ENCODE results near the gene ATP1B3.

DNA sequence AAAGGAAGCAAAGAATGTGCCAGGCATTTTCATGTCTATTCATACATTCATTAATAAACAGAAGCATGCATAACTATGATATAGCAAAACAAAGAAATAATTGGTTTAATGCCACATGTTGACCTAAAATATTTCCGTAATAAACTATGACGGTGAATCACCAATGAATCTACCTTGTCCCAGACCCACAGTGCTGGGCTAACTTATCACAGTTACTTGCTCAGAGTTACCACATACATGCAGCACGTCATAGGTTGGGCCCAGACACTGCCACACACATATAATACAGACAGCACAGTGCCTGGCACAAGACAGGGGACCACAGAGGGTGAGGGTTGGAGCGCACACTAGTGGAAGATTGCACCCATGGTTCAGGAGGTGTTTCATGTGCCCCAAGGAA, 86.9 kb downstream of the ATP1B3 start:
- TF ChIP-seq EZH2 (IDR thresholded peaks at IDR 0.05; ENCODE audit: borderline replicate concordance) (no peak), EZH2phosphoT487 (IDR thresholded peaks at IDR 0.05; ENCODE audit: low read depth, severe bottlenecking, unreplicated experiment) (no peak)
- TF ChIP-seq, protein P1, sequence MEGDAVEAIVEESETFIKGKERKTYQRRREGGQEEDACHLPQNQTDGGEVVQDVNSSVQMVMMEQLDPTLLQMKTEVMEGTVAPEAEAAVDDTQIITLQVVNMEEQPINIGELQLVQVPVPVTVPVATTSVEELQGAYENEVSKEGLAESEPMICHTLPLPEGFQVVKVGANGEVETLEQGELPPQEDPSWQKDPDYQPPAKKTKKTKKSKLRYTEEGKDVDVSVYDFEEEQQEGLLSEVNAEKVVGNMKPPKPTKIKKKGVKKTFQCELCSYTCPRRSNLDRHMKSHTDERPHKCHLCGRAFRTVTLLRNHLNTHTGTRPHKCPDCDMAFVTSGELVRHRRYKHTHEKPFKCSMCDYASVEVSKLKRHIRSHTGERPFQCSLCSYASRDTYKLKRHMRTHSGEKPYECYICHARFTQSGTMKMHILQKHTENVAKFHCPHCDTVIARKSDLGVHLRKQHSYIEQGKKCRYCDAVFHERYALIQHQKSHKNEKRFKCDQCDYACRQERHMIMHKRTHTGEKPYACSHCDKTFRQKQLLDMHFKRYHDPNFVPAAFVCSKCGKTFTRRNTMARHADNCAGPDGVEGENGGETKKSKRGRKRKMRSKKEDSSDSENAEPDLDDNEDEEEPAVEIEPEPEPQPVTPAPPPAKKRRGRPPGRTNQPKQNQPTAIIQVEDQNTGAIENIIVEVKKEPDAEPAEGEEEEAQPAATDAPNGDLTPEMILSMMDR (IDR thresholded peaks at IDR 0.05; ENCODE audit: poor library complexity), result no peak

Measured in hepatocyte (in vitro differentiated cells).